ENCODE data around the gene FMNL2.

FMNL2 gene

DNA sequence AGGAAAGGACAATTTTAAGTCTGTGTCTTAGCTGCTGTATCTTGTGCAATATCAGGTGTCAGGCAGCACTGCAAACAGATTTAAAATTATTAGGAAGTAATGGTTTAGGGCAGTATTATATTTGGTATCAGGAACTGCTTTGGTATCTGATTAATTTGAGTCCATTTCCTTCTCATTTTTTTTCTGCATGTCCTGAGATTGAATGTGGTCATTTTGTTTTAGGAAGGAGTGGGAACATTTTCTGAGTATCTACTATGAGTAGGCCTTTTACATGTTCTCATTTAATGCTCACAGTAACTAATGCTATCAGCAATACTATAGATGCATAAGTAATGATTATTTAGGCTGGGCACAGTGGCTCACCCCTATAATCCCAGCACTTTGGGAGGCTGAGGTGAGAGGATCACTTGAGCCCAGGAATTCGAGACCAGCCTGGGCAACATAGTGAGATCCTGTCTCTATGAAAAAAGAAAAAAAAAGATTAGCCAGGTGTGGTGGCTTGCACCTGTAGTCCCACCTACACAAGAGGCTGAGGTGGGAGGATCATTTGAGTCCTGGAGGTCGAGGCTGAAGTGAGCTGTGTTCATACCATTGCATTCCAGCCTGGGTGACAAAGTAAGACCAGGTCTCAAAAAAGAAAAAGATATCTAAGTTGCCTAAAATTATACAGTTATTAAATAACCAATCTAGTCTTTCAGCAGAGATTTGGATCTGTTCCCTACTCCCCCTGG lies 4.7 kb downstream of the FMNL2 start:
- no peak for DNase-seq (ENCODE audit: low read depth, low spot score)

DNA sequence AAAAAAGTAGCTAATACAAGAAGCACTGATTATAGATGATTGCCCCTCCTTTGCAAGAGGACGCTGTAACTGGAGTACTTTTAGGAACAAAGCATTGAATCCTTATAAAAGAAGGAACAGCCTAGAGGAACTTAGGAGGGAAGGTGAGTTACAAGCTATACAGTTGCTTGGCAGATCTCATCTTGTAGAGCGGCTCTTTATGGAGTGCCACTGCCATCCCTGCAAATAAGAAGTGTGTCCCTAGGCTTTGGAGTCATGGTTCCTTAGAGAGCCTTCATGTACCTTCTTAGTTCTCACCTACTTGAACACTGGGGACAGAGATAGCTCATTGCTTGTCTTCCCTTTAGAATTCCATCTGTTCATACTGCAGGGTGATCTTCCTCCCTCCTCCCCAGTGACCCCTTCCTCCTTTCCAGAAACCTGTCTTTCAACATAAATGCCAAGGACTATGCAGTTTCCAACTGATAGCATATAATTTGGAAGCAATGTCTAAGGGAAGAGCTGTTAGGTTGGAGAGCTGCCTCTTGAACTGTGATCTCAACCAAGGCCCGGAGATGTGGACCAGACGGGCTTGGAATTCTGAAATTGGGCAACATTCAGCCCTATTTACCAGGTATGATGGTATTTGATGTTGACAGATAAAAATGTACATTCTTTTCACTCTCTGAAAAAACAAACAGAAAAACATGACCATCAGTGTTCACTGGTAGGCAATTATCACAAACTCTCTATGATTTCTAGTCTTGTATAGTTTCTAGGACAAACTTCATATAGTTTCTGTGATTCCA lies 7.5 kb downstream of the FMNL2 start:
- DNase-seq (ENCODE audit: low read depth, low spot score), result no peak

DNA sequence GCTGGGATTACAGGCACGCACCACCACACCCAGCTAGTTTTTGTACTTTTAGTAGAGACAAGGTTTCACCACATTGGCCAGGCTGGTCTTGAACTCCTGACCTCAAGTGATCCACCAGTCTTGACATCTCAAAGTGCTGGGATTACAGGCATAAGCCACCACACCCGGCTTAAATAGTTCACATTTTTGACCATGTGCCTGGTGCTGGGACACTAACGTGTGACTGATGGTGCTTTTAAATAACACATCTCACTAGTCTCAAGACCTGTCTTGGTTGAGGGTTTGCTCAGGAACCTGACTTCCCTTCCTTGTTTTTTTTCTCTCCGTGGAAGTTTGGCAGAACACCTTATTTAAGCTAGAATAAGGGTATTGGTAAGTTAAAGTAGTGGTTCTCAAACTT lies 8.5 kb downstream of the FMNL2 start:
- no peak for DNase-seq (ENCODE audit: low read depth, low spot score)

DNA sequence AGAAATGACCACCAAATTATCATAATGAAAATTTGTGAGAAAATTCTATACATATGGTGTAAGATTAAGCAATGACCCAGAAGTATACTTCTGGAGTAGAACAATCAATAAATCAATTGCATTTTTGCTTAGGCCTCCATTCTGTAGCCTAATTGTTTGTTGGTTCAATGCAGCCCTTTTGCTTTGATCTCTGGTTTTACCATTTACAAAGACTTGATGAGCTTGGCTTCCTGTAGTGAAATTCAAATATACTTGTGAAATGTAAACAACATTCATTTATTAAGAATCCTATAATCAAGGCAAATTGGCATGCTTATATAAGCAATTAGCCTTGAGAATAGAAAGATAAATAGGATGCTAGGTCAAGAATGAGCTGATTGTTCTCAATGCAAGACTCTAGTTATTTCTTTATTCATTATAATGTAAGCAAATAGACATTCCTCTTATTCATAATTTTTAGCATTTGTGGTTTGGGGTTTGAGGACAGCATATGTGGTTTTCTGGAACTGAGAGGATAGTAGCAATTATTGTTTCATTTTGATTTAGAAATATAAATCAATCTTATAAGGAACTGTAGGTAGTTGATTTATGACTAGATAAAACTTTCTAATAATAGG lies 9.7 kb downstream of the FMNL2 start:
- DNase-seq (ENCODE audit: low read depth, low spot score), result no peak

DNA sequence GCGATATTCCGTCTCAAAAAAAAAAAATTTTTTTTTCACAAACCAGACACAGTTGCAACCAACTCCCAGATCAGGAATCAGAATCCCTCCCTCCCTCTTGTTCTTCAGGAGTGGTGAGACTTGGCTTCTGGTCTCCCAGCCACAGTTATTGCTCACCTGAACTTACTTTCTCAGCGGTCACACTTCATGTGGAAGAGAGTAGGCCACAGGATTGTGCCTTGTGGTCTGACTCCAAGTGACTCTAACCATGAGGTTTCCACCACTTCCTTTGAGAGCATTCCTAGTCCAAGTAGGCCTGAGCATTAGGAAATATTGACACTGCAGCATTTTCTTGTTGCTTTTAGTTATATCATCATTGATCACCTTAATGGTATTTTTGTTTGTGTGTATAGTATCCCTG lies 12.1 kb downstream of the FMNL2 start:
- DNase-seq (ENCODE audit: low read depth, low spot score), result no peak

DNA sequence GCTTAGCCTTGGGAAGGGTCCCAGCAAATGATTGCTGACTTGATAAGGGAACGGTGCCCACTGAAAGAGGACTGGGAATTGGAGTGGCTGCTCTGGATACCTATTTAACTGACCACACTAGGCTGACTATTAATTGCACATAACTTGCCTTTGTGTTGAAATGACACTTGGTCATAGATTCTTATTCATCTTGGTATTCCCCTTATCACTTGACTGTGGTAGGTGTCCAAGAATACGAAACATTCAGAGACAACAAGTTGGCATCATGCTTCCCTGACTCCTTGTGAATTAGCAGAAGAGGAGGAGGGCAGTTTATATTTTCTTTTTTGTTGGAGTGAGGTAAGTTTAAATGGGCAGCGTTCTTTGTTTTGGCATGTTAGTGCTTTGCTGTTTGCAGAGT lies 13.4 kb downstream of the FMNL2 start:
- DNase-seq (ENCODE audit: low read depth, low spot score), result no peak

DNA sequence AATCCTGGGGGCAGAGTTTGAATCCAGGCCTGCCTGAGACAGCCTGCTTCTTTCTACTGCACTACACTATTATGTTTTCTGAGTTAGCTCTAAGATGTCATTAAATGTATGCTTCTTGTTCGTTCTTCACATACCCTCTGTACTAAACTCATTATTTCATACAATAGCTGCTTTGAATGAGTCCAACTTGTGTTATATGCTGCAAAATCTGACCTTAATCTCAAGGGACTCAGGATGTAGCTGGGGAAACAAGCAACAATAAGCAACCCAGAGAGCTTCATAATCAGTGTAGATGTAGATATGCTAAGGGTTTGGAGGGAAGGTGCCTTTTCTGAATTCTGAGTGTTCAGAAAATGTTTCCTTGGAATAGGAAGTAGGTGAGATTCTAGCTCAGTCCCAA lies 14.4 kb downstream of the FMNL2 start:
- DNase-seq (ENCODE audit: low read depth, low spot score), result no peak

DNA sequence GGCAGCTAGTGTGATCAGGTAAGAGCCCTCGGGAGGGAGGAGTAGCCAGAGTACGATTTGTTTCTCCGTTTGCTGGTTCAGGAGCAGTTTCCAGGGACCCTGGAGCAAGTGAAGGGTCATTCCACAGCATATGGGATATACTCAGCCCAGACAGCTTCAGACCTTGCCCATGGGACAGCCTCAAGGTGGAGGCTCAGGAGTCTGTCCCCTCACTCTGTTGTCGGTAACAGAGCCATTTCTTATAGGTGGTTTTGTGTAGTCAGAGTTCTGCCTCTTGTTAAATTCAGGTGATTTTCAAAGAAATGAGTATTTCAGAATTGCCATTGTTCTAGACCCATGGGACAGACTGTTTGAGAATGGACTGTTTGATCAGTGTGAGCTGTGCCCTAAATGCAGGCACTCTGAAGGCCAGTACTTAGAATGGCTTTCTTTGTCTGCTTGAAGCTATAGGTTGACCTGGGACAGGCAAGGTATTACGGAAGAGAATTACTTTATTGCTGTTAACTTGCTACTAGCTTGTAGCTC lies 15.2 kb downstream of the FMNL2 start:
- no peak for DNase-seq (ENCODE audit: low read depth, low spot score)

DNA sequence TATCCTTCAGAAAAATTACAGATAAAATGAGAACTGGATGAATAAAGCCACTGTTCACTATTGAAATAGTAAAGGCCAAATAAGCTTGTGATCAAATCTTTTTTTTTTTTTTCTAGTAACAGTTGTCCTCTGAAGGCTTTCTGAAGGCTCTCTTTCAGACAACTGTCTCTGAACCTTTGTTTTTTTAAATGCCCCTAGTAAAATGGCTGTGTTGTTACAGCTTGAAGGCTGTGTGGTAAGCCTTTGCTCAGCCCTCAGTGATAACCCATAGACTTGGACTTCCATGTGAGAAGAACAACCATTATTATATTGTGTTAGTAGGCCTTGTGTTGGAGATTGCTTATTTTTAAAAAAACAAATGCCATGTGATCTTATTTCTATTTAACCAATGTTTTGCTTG lies 17.6 kb downstream of the FMNL2 start:
- DNase-seq (ENCODE audit: low read depth, low spot score), result no peak

DNA sequence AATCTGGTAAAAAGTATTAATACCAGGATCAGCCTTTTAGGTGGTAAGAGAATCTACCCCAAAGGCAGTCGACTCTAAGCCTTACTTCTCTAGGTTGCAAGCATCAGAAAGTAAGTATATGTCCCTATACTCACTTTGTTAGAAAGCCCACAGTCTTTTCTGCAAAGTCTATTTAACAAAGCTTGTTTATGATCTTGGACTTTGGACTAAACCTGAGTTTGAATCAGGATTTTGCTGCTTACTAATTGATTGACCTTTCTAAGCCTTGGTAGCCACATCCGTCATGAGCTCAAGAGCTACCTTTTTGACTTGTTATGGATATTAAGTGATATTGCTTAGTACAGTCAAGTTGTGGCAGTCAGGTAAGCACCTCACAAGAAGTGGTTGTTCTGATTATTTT lies 18.4 kb downstream of the FMNL2 start:
- DNase-seq (ENCODE audit: low read depth, low spot score), result no peak

DNA sequence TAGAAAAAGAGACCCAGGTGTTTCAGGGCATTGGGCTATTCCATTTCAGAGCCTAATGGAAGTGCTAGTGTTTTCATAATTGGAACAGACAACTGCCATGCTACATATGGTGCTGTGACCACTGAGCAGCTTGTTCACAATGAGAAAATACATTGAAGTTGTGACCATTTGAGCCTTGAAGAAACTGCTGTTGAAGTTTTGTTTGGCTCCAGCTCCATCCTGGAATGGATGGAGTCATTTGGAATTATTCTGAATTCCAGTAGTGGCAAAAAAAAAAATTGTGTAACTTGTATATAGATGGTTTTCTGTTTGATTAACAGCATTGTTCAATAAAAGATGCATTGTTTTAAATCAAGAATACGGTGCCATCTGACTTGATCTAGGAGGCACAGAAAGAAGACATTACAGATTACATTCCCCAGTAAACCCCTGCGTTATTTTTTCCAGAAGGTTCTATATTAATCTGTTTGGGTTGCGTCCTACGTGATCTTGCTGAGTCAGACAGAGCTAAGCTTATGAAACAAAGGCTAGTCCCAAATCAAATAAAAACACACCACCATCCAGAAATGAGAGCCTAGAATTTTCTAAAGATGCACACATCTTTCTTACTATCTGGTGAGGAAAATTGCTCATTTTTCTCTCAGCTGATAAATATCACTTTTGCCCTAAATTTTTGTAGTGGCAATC lies 19.2 kb downstream of the FMNL2 start:
- DNase-seq (ENCODE audit: low read depth, low spot score), result no peak

DNA sequence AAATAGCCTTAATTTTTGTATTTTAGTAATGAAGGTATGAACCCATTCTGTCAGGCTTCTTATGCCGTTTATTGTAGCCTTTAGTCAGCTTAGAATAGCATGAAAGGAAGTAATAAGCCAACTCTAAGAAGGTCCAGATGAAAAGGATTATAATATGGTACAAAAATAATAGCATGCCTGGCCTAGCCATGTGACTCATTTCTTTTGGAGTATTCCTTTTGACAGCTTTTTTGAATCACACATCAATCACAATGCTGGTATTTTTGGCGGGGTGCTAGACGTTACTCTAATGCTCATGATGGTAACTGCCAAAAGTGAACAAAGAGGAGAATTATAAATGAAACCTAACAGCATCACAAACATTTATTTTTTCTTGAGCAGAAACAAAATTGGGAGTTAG lies 19.9 kb downstream of the FMNL2 start:
- no peak for DNase-seq (ENCODE audit: low read depth, low spot score)

DNA sequence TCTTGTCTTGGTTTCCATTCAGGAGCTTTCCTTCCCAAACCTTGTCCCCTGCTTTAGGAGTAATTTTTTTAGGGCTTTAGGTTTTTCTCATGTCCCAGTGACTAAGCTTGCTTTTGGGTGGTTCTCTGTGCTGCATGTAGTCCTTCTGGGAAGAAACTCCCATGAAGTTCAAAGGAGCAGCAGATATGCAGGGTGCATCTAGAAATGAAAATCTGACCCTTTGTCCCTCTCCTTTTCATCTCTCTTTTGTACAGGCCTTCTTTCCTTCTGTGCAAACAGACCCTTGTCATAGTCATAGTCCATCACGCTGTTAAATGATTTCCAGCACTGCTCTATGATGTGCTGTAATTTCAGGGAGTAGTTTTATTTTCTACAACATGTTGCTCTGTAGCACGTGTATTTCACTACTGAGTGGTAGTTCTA lies 20.4 kb downstream of the FMNL2 start:
- DNase-seq (ENCODE audit: low read depth, low spot score), result no peak

DNA sequence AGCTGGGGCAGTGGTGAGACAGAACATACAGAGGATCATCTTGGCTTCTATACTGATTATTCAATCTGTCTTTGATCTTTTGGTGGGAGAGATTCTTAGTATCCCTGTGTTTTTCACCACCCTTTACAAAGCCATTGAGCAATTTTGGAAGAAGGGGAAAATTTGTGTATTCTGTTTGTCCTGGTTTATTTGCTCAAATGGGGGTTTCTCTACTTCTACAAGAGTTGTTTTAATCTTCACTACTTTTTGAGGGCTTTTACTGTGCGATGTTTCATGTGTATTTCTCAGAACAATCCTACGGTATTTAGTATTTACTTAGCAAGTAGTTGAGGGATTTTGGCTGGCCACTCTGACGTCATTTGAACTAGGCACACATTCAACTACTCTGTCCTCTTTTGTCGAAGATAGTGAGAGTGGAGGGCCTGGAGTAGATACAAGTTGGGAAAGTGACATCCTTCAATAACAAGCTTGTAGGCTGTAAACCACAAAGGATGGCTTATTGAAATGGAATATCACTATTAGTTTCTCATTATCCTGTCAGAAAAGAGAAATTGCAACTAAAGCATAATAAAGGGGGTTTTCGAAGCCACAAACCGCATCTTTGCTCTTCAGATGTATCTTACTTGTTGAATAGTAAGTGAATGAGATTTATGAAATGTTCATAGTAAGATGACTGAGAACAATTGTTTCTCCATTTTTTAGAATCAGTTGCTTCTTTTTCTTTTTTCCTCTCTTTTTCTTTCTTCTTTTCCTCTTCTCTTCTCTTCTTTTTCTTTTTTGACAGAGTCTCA lies 24.8 kb downstream of the FMNL2 start:
- no peak for DNase-seq (ENCODE audit: low read depth, low spot score)

DNA sequence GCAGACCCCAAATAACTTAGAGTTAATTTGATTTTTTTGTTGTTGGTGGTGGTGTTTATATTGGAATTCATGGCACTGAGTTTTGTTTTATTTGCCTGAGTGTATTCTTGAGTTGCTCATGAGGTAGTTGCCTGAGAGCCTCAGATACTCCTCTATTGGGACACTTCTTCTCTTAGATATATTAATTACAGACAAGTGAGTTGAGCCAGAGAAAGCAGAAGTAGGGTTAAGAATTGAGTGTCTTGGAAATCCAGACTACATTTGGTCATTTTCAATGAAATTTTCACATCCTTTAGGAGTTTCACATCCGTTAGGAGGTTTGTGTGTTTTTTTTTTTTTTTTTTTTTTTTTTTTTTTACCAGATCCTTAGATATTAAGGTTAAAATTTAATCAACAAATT lies 29.0 kb downstream of the FMNL2 start:
- DNase-seq (ENCODE audit: low read depth, low spot score), result no peak

DNA sequence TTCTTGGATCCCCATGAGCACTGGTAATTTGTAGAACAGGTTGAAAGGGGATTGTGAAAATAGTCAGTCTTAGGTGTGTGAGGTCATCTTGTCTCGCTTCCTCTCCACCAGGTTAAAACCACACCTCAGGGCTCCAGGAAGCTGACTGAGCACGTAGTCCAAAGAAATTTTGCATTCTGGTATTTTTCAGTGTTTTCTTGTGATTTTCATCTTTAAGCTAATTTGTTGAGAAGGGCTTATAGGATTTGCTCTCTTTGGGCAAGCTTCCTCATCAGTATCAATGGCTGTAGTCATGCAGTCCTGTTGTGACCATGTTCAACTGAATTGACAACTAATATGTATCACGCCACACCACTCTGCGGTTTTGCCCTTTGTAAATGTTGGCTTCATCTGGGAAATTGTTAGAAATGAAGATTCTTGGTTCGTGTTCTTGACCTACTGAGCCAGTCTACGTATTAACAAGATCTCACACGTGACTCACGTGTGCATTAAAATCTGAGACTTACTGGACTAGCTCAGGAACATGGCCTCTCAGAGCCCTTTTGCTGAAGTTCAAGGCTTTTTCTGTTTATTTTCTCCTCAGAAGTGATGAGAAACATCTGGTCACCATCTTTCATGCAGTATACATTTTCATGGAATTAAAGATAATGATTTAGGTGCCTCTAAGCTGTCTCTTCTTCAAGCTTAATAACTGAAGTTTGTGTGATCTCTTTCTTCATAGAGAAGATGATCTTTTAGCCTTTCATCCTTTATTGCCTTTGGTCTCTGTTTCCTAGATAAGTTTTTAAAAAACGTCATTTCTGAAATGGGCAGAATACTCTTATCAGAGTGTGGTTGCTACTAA lies 32.8 kb downstream of the FMNL2 start:
- DNase-seq (ENCODE audit: low read depth, low spot score), result no peak

DNA sequence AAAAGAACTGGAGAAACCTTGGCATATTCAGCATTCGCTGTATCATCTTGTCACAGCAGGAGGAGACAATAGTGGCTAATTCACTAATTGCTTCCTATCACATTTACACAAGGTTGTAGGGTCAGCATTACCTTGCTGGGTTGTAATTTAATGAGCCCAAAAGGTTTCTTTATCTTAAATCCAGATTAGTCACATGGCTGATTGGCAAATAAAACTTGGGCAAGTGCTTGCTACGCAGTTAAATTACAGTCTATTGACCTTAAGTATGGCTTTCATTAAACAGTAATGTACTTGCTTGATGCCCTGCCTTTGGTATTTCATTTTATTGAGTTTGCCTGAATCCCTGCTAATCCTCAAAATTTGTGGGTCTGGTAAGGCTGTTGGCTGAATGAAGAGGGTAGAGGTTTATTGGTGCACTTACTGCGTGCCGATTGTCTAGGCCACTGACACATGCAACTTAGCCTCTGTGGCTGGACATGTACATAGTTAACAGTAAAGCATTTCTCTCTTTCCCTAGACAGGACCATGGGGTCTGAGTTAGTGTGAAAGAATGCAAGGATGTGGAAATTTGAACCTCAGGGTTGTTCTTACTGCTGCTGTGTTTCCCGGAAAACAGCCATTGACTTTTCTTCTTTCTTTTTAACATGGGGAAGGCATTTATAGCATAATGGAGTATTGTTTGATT lies 34.3 kb downstream of the FMNL2 start:
- DNase-seq (ENCODE audit: low read depth, low spot score), result no peak

DNA sequence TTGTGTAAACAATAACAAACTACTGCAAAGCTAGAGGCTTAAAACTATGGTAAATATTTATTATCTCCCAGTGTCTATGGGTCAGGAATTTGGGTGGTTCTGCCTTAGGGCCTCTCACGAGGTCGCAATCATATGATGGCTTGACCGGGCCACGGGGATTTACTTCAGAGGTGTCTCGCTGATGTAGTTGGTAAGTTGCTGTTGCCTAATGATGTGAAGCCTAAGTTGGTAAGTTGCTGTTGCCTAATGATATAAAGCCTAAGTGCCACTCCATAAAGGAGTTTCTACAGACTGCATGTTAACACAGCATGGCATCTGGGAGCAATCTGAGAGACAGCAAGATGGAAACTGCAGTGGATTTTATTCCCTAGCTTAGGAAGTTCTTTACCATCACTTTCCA lies 35.8 kb downstream of the FMNL2 start:
- no peak for DNase-seq (ENCODE audit: low read depth, low spot score)

DNA sequence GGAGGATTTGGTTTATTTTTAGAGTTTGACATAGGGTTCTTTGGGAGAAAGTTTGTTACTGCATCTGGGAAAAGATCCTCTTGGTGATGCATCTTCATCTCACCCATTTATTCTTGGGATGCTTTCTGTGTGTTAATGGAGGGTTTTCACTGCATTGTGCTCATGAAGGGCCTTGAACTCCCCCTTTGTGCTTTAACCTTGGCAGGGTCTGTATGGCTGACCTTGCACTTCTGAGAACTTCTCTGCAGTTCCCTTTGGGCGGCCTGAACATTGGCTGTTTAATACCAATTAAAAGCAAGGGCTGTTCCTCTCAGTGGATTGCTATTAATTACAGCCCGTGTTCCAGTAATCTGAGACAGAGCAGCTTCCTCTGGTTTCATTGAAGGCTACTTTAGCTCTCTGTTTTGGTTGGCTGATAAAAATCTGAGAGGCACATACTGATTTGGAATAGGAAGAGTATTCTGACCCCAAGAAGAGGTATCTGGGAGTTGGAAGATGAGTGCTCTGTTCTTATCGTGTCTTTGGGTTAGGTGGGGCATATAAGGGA lies 37.5 kb downstream of the FMNL2 start:
- no peak for DNase-seq (ENCODE audit: low read depth, low spot score)

Measured in activated naive CD8-positive, alpha-beta T cell treated with anti-CD3 and anti-CD28 coated beads, Interleukin-2, amount 50 U/mL, for 16 hours (primary cell).